GM12892 (cell line): ENCODE data around the gene MYO16.

ENCODE experiments used
- POLR2A ChIP-seq: IDR thresholded peaks from 2 replicates; pipeline ENCODE4 v1.6.1; 2011; ENCODE audit warnings: low read depth, low read length, control low read depth
- POLR2AphosphoS5 ChIP-seq: IDR thresholded peaks from 2 replicates; pipeline ENCODE4 v1.6.1; 2011; ENCODE audit warnings: low read depth, low read length, control low read depth
- TAF1 ChIP-seq: IDR thresholded peaks from 2 replicates; pipeline ENCODE4 v1.6.1; 2011; ENCODE audit warnings: low read depth, mild to moderate bottlenecking, control low read depth, low read length, borderline replicate concordance

- TF ChIP-seq POLR2AphosphoS5 = no peak
- TF ChIP-seq POLR2A = no peak
- no peak for TF ChIP-seq TAF1
Observed at GRCh38 chr13:108897955-108898354, 268.5 kb downstream of the MYO16 start.
